Immature natural killer cell (primary cell): Measurements from ENCODE around the gene UBE2H. TPM values are rescaled to one million over a fixed set of nuclear protein-coding genes. Genes with fewer than 3 reads are reported as not detected.
"Not testable (repeated sequence)": the region's sequence is repeated elsewhere in the genome, so short reads cannot be mapped to it uniquely, and the experiment has no call there.

Source experiments
- DNase-seq, 3 donors: peaks; one replicate each; pipeline ENCODE4 v3.0.0; 2022; ENCODE audit warnings: mixed read lengths in 1 of 3
- H3K27ac Mint-ChIP-seq, 6 donors: one replicate each; pipeline ENCODE4 v1.8.0; 2020; ENCODE audit warnings: mixed read lengths in 6 of 6, mild to moderate bottlenecking in 5 of 6, inconsistent platforms in 4 of 6, moderate library complexity in 3 of 6
- H3K27me3 Mint-ChIP-seq, 3 donors: one replicate each; pipeline ENCODE4 v1.8.0; 2020 to 2021; ENCODE audit warnings: low read depth in 3 of 3, mild to moderate bottlenecking in 3 of 3, mixed read lengths in 3 of 3, moderate library complexity in 3 of 3, inconsistent platforms in 1 of 3
- H3K36me3 Mint-ChIP-seq, 3 donors: one replicate each; pipeline ENCODE4 v1.8.0; 2020; ENCODE audit warnings: mixed read lengths in 3 of 3, inconsistent platforms in 2 of 3, mild to moderate bottlenecking in 2 of 3
- H3K4me1 Mint-ChIP-seq, 2 donors: one replicate each; pipeline ENCODE4 v1.8.0; 2020; ENCODE audit warnings: inconsistent platforms in 2 of 2, mild to moderate bottlenecking in 2 of 2, mixed read lengths in 2 of 2, moderate library complexity in 1 of 2
- H3K4me3 Mint-ChIP-seq, 5 donors: one replicate each; pipeline ENCODE4 v1.8.0; 2020; ENCODE audit warnings: mild to moderate bottlenecking in 5 of 5, mixed read lengths in 5 of 5, inconsistent platforms in 3 of 5, moderate library complexity in 3 of 5
- H3K9me3 Mint-ChIP-seq, 6 donors: one replicate each; pipeline ENCODE4 v1.8.0; 2020; ENCODE audit warnings: mild to moderate bottlenecking in 6 of 6, mixed read lengths in 6 of 6, inconsistent platforms in 4 of 6, moderate library complexity in 3 of 6
- polyA plus RNA-seq, 3 donors: library from polyadenylated mRNA; unstranded; fragments of 300-500 nt; fragmentation: Illumina TruSeq; gene quantifications; one replicate each; pipeline ENCODE4 v1.2.3, GENCODE V29; 2021

UBE2H gene
- polyA plus RNA-seq, 3 donors from 2014 or later = 28.1 to 71.9 (median 32.2) TPM

DNA sequence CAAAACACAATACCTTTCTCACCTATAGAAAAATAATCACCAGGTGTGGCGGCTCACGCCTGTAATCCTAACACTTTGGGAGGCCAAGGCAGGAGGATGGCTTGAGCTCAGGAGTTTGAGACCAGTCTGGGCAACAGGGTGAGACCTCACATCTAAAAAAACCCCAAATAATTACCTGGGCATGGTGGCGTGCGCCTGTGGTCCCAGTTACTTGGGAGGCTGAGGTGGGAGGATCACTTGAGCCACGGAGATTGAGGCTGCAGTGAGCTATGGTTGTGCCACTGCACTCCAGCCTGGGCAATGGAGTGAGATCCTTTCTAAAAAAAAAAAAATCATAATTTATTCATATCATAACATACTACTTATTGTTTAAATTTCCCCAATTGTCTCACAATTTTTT, 129.6 kb downstream of the UBE2H start:
- H3K36me3 Mint-ChIP-seq, H3K9me3 Mint-ChIP-seq, H3K27ac Mint-ChIP-seq, H3K4me3 Mint-ChIP-seq, DNase-seq: not testable (repeated sequence)
- H3K4me1 Mint-ChIP-seq = peaks cover 14 to 17% of the 10 kb centered on the region in 2 donors
- H3K27me3 Mint-ChIP-seq = peaks cover 8 to 15% (median 12%) of the 10 kb centered on the region in 3 donors

GRCh38 chr7:129821476-129821875, 131.3 kb downstream of the UBE2H start:
- DNase-seq = no peak
- Mint-ChIP-seq H3K9me3 (peaks cover 3 to 13% (median 7%) of the 10 kb centered on the region in 6 donors), H3K4me1 (peaks cover 14 to 17% of the 10 kb centered on the region in 2 donors), H3K4me3 (no peak overlapping the region), H3K36me3 (peaks cover 0 to 24% (median 15%) of the 10 kb centered on the region in 3 donors), H3K27me3 (peaks cover 7 to 12% (median 12%) of the 10 kb centered on the region in 3 donors), H3K27ac (no peak overlapping the region)

DNA sequence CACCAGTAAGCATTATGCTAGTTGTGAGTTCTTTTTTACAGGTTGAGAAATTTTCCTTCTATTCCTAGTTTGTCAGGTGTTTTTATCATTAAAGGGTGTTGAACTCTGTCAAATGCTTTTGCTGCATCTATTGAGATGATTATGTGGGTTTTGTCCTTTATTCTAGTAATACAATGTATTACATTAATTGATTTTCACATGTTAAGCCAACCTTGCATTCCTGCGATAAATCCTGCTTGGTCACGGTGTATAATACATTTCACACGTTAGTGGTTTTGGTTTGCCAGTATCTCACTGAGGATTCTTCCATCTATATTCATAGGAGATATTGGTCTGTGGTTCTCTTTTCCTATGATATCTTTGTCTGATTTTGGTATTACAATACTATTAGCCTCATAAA, 136.0 kb downstream of the UBE2H start:
- H3K9me3 Mint-ChIP-seq = peaks cover 3 to 13% (median 7%) of the 10 kb centered on the region in 6 donors
- no peak overlapping the region for H3K4me3 Mint-ChIP-seq
- H3K4me1 Mint-ChIP-seq = no peaks in the 10 kb centered on the region
- H3K36me3 Mint-ChIP-seq = peaks cover 0 to 24% (median 15%) of the 10 kb centered on the region in 3 donors
- H3K27ac Mint-ChIP-seq = no peak overlapping the region
- peaks cover 2 to 3% (median 3%) of the 10 kb centered on the region in 3 donors for H3K27me3 Mint-ChIP-seq
- DNase-seq = no peak

- H3K27ac Mint-ChIP-seq = no peak overlapping the region
- no peaks in the 10 kb centered on the region for H3K9me3 Mint-ChIP-seq
- peaks cover 3 to 6% (median 5%) of the 10 kb centered on the region in 3 donors for H3K27me3 Mint-ChIP-seq
- H3K36me3 Mint-ChIP-seq = no peaks in the 10 kb centered on the region
- no peak overlapping the region for H3K4me3 Mint-ChIP-seq
- DNase-seq = no peak
- H3K4me1 Mint-ChIP-seq = no peaks in the 10 kb centered on the region
These were observed 144.9 kb downstream of the UBE2H start for GRCh38 chr7:129807863-129808262.

DNA sequence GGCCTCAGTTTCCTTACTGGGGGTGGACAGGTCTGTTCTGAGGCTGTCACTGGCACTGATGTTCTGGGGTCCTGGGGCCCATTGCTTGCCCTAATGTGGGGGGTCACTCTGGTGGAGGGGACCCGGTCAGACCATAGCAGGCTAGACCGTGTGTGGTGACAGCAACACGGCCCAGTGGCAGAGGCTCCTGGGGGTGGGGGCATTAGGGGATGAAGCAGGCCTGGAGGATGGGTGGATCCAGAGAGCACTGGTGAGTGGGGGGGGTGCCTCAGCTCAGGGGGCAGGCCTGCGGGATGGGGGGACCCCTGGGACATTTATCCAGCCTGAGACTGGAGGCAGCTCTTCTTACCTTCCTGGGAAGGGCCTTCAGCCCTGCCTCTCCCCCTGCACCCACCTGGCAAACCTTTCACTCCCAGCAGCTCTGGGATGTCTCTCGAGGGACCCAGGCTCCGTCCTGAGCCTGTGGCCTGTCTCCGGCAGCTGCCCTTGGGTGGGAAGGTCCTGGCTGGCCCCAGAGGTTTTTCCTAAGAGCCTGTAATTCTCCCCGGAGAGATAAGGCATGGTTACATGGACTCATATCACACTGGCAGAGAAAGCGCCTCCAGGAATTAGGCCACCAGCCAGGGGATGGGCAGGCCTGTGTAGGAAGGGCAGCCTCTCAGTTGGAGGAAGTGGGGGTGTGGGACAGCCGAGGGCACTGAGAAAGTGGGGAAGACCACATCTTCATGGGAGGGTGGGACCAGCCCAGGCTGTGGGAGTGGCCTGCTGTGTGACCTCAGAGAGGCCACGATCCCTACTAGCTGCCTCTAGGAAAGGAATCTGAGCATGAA, 147.7 kb downstream of the UBE2H start:
- DNase-seq = no peak
- Mint-ChIP-seq H3K36me3 (no peaks in the 10 kb centered on the region), H3K4me3 (no peak overlapping the region), H3K4me1 (no peaks in the 10 kb centered on the region), H3K27ac (no peak overlapping the region), H3K9me3 (no peaks in the 10 kb centered on the region), H3K27me3 (peaks cover 3 to 11% (median 8%) of the 10 kb centered on the region in 3 donors)

DNA sequence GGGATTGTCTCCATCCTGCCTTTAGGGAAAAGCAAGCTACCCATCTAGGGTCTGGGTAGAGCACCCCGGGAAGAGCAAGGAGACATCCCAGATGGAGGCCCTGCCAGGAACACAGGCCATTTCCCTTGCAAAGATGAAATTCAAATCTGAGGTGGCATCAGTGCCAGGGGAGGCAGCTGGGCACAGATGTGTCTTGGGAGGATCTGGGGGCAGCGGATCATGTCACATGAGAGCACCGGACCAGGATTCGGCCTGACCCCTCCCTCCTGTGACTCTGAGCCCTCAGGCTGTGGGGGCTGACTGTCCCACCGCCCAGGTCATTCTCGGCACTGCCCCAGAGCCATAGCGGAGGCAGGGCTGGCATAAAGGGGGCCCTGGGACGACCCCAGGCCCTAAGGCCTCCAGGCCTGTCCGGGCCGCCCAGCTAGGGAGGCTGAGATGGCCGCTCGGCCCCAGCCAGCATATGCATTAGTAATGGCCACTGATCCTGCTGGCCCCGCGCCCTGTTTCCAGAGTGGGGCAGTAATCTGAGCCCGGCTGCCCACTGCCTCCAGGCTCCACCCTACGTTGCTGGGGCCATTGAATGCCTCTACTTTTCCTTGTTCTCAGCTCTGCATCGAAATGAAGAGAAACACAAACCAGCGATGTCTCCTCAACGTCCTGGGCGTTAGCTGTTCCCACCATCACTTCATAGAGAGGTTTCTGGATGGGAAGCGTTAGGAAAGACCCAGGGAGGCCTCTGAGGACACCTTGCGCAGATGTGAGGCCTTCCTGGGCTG, 148.5 kb downstream of the UBE2H start:
- Mint-ChIP-seq H3K27me3 (peaks cover 3 to 11% (median 8%) of the 10 kb centered on the region in 3 donors), H3K36me3 (no peaks in the 10 kb centered on the region), H3K4me3 (no peak overlapping the region), H3K27ac (no peak overlapping the region), H3K4me1 (no peaks in the 10 kb centered on the region), H3K9me3 (no peaks in the 10 kb centered on the region)
- DNase-seq = no peak

GRCh38 chr7:129803546-129804081, 149.1 kb downstream of the UBE2H start:
- no peaks in the 10 kb centered on the region for H3K4me1 Mint-ChIP-seq
- H3K27me3 Mint-ChIP-seq = peaks cover 3 to 10% (median 8%) of the 10 kb centered on the region in 3 donors
- no peak overlapping the region for H3K27ac Mint-ChIP-seq
- no peak for DNase-seq
- no peaks in the 10 kb centered on the region for H3K36me3 Mint-ChIP-seq
- no peaks in the 10 kb centered on the region for H3K9me3 Mint-ChIP-seq
- H3K4me3 Mint-ChIP-seq = no peak overlapping the region

DNA sequence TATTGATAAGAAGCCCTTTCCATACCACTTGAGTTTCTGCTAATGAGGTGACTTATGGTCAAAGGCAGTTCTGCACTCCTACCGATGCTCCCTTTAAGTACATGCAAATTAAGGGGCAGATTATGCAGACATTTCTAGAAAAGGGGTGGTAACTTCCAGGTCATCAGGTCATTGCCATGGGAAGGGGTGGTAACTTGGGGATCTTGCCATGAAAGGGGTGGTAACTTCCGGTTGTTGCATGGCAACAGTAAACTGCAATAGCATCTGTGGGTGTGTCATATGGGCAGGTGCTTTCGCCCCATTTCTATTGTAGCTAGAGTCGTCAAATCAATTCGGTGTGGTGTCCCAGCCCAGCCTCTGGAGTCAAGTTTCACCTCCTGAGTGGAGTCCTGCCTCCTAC, 150.9 kb downstream of the UBE2H start:
- no peaks in the 10 kb centered on the region for H3K4me1 Mint-ChIP-seq
- no peak for DNase-seq
- H3K36me3 Mint-ChIP-seq = no peaks in the 10 kb centered on the region
- H3K9me3 Mint-ChIP-seq = no peaks in the 10 kb centered on the region
- H3K4me3 Mint-ChIP-seq = no peak overlapping the region
- peaks cover 3 to 11% (median 5%) of the 10 kb centered on the region in 3 donors for H3K27me3 Mint-ChIP-seq
- no peak overlapping the region for H3K27ac Mint-ChIP-seq

DNA sequence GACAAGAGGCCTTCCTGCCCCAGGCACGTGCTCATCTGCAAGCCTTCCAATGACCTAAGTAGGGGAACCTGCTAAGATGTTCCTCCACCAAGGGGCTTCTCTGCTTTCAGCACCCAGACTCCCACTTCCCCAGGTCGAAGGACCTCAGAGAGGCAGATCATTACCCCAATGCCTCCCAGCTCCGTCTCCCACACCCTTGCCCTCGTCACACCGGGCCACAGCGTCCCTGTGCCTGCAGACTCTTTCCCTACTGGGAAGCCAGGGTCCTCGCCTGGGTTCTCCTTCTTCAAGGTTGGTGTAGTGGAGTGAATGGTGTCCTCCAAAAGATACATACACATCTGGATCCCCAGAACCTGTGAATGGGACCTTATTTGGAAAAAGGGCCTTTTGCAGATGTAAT, 151.9 kb downstream of the UBE2H start:
- H3K27me3 Mint-ChIP-seq = peaks cover 3 to 11% (median 5%) of the 10 kb centered on the region in 3 donors
- DNase-seq = no peak
- H3K4me1 Mint-ChIP-seq = no peaks in the 10 kb centered on the region
- H3K36me3 Mint-ChIP-seq = no peaks in the 10 kb centered on the region
- H3K9me3 Mint-ChIP-seq = no peaks in the 10 kb centered on the region
- H3K27ac Mint-ChIP-seq = no peak overlapping the region
- no peak overlapping the region for H3K4me3 Mint-ChIP-seq

- H3K27ac Mint-ChIP-seq = no peak overlapping the region
- no peaks in the 10 kb centered on the region for H3K4me1 Mint-ChIP-seq
- no peak overlapping the region for H3K4me3 Mint-ChIP-seq
- peaks cover 0 to 11% (median 5%) of the 10 kb centered on the region in 3 donors for H3K27me3 Mint-ChIP-seq
- H3K9me3 Mint-ChIP-seq = no peaks in the 10 kb centered on the region
- no peak for DNase-seq
- H3K36me3 Mint-ChIP-seq = no peaks in the 10 kb centered on the region
These were observed 153.3 kb downstream of the UBE2H start for GRCh38 chr7:129799350-129799955.

DNA sequence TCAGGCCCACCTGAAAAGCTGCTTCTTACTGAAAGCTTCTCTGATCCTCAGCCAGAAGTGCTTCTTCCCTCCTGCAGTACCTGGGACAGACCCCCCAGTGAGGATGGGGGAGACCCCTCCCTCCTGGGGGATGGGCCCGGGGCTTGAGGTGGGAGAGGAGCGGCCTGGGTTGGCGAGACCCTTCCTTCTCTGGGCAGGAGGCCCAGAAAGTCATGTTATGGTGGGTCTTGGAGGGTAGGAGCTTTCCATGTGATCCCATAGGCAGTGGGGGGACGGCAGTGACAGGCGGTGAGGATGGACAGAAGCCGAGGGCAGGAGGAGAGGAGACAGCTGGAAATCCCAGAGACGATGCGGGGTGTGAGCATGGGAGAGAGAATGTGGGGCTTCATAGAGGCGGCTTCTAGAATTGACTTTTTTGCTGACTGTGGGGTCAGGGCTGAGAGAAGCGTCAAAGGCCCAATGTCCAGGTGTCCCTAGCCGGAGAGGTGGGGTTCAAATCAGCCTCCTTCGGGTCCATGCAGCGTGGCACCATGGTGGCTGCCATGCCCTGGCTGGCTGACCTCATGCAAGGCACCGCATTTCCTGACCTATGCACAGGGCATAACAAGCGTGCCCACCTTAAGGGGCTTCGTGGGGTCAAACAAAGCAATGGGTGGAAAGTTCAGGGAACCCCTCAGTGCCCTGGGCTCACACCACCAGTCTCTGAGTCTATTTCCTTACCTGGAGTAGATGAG, 154.0 kb downstream of the UBE2H start:
- H3K36me3 Mint-ChIP-seq = no peaks in the 10 kb centered on the region
- no peak for DNase-seq
- no peaks in the 10 kb centered on the region for H3K4me1 Mint-ChIP-seq
- no peaks in the 10 kb centered on the region for H3K9me3 Mint-ChIP-seq
- H3K4me3 Mint-ChIP-seq = no peak overlapping the region
- peaks cover 0 to 11% (median 5%) of the 10 kb centered on the region in 3 donors for H3K27me3 Mint-ChIP-seq
- H3K27ac Mint-ChIP-seq = no peak overlapping the region

DNA sequence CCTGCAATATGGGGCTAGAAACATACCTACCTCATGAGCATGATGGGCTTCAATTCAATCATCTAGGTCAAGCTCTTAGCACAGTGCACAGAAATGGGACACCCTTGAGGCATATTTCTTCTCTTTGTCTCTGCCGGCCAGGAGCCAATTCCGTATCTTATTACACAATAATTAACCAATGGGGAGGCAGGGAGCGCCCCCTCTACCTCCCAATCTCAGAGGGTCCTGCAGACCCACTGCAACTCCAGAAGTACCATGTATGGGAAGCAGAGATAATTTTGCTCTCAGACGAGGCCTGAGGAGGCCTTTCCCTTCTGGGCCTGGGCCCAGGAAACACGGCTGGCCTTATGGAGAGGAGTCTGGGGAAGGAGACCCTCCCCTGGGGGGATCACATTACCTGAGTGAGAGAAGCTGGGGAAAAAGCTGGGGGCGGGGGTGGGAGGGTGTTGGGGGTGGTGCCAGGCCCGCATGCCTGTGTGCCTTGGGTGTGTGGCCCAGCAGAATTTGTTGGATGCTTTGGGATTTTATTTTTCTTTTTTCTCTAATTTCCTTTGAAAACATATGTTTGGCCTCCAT, 155.5 kb downstream of the UBE2H start:
- H3K27me3 Mint-ChIP-seq = peaks cover 4 to 8% (median 6%) of the 10 kb centered on the region in 3 donors
- DNase-seq = no peak
- no peaks in the 10 kb centered on the region for H3K4me1 Mint-ChIP-seq
- H3K36me3 Mint-ChIP-seq = no peaks in the 10 kb centered on the region
- no peaks in the 10 kb centered on the region for H3K9me3 Mint-ChIP-seq
- no peak overlapping the region for H3K4me3 Mint-ChIP-seq
- H3K27ac Mint-ChIP-seq = no peak overlapping the region

DNA sequence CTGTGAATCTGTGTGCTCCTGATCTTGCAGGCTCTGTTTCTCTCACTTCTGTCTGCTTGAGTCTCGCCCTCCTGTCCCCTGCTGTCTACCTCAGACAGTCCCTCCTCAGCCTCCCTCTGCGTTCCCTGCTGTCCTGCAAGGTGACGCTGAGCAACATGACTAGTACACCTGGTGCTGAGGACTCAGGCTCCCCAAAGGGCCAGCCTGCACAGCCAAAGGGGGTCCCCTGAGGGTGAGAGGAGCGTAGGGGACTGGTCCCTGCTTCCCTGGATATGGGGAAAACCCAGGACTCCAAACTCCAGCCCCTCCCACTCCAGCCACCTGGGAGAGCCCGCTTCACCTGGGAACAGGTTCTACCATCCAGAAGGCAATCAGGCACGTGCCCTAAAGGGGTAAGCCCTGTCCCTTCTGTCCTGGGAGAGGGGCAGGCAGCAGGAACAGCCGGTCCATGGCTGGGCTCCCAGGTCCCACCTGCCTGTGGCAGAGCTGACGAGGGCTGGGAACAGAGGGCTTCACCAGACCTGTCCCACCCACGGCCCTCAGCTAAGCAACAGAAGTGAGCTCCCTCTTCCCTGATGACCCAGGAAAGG, 156.5 kb downstream of the UBE2H start:
- DNase-seq = no peak
- H3K9me3 Mint-ChIP-seq = no peaks in the 10 kb centered on the region
- H3K27ac Mint-ChIP-seq = no peak overlapping the region
- H3K4me1 Mint-ChIP-seq = no peaks in the 10 kb centered on the region
- H3K36me3 Mint-ChIP-seq = no peaks in the 10 kb centered on the region
- H3K27me3 Mint-ChIP-seq = peaks cover 2 to 4% (median 4%) of the 10 kb centered on the region in 3 donors
- no peak overlapping the region for H3K4me3 Mint-ChIP-seq
